Ovary (tissue), 9 donors: ENCODE measurements around the gene HAGH. TPM values are rescaled to one million over a fixed set of nuclear protein-coding genes. Genes with fewer than 3 reads are reported as not detected.

Source experiments
- DNase-seq, 5 donors: peaks; one replicate each; pipeline ENCODE4 v3.0.0-alpha.2; 2019 to 2020
- H3K27ac ChIP-seq, 2 donors: fragments of 200-600 bp; one replicate each; pipeline versions ENCODE4 v1.5.1 to v1.8.0; 2019 to 2022
- H3K27me3 ChIP-seq: fragments of 200-600 bp; one replicate; pipeline ENCODE4 v1.8.0; 2022
- H3K36me3 ChIP-seq: fragments of 200-600 bp; sonication (generic); one replicate; pipeline ENCODE4 v1.5.1; 2019
- H3K4me1 ChIP-seq: one replicate; pipeline ENCODE4 v1.8.1; 2013; ENCODE audit warnings: mild to moderate bottlenecking, moderate library complexity; ENCODE audit not compliant: insufficient read depth
- H3K4me3 ChIP-seq: fragments of 200-600 bp; sonication (generic); one replicate; pipeline ENCODE4 v1.5.1; 2017
- H3K9me3 ChIP-seq, 2 donors: fragments of 200-600 bp in 1 of 2; sonication (generic) in 1 of 2; one replicate each; pipeline versions ENCODE4 v1.5.1 to v1.8.1; 2013 to 2019; ENCODE audit warnings: mild to moderate bottlenecking in 1 of 2, moderate library complexity in 1 of 2
- CTCF ChIP-seq, 3 donors: fragments of 450-650 bp in 2 of 3; fragments of 200-600 bp in 1 of 3; IDR thresholded peaks; one replicate each; pipeline versions ENCODE4 v1.5.1 to v1.8.0; 2016 to 2022; ENCODE audit warnings: antibody characterized with exemption in 3 of 3, mild to moderate bottlenecking in 1 of 3
- EP300 ChIP-seq: sonication (generic); formaldehyde crosslinking; IDR thresholded peaks from one replicate; pipeline ENCODE4 v1.6.1; 2017; ENCODE audit warnings: antibody characterized with exemption
- POLR2A ChIP-seq: fragments of 450-650 bp; IDR thresholded peaks from one replicate; pipeline ENCODE4 v1.6.1; 2017; ENCODE audit warnings: antibody characterized with exemption, mild to moderate bottlenecking, moderate library complexity
- WGBS, 3 donors: extraction: QIAGEN DNeasy Blood & Tissue Kit in 1 of 3; methylation state at CpG; one replicate each; pipeline versions ENCODE4 v1.1.5 to v1.1.7; 2013 to 2017; 5-methylcytosine and 5-hydroxymethylcytosine counted together
- intact Hi-C, 4 donors: fragments of 100-400 bp; cut with DNase I; formaldehyde crosslinking; loops; one replicate each; pipeline versions ENCODE4 v1.11.0 to v1.15.1; 2022 to 2023
- polyA plus RNA-seq, 2 donors: library from polyadenylated mRNA; stranded (reverse); fragments of 200-250 nt in 1 of 2; fragments of 350-450 nt in 1 of 2; fragmentation: Illumina TruSeq in 1 of 2; extraction: RNeasy Lipid Tissue Mini Kit (QIAGEN cat#74804) in 1 of 2; gene quantifications; one replicate each; pipeline ENCODE4 v1.2.3, GENCODE V29; 2013 to 2014
- total RNA-seq, 7 donors: library from RNA; depleted of rRNA in 2 of 7; stranded (reverse); fragments of >200 nt in 2 of 7; fragmentation: NEBNext Ultra II Directional in 3 of 7; extraction: Animal tissue kit (Norgen Biotek cat#: 25700) in 3 of 7; gene quantifications; one replicate each; pipeline versions ENCODE4 v1.1.0 to v1.2.4, GENCODE V29; 2016 to 2023
- donor health status: DM: no; HTN: no; CAD: no; lungs with moderate emphysema.
- donor health status: DM: no; HTN: no; CAD: no.
- donor health status: Bipolar disorder and iron deficiency.
- donor health status: DM: yes; HTN: yes; CAD: no.
- donor health status: DM: no; HTN: no; CAD: no.
- donor health status: DM: yes; HTN: yes; CAD: no.

Gene HAGH
- total and polyA plus RNA-seq, 9 donors = 7.7 to 70.2 (median 37.0) TPM

GRCh38 chr16:1870365-1871082, 43.9 kb upstream of the HAGH start:
- 34 to 47% (median 40%) methylated on average over 9 of the region's 9 CpGs for WGBS, 3 donors
- DNase-seq = no peak
- intact Hi-C loops = no loop called here
- Histone ChIP-seq H3K4me1 (peaks cover 5% of the 10 kb centered on the region), H3K36me3 (no peaks in the 10 kb centered on the region), H3K27ac (no peak overlapping the region), H3K4me3 (no peak overlapping the region), H3K9me3 (peaks cover 0 to 3% of the 10 kb centered on the region in 2 donors), H3K27me3 (peaks cover 3% of the 10 kb centered on the region)
- no peak for TF ChIP-seq CTCF (IDR thresholded peaks at IDR 0.05)
- no peak for TF ChIP-seq EP300
- no peak for TF ChIP-seq POLR2A

DNA sequence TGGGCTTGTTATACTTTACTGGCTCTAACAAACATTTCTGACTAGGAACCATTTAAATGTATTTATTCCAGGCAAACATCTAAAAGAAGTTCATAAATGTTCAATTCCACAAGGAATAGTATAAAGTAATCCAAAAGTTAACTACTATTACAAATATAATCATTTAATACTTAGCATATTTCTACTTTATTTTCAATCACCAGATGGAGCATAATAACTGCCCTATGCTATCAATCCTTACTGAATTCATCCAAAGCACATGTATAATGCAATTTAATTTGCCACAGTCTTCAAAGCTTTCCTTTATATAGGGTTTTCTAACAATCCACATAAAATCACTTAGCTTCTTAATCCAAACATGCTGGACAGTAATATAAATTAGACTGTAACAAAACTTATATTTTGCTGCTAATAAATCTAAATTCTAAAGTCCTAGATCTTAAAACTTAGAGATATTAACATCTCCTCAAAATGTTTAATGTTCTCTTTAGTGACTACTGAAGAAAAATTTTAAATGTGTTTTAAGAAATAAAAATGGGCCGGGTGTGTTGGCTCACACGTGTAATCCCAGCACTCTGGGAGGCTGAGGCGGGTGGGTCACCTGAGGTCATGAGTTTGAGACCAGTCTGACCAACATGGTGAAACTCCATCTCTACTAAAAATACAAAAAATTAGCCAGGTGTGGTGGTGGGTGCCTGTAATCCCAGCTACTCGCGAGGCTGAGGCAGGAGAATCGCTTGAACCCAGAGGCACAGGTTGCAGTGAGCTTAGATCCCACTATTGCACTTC, 39.5 kb upstream of the HAGH start:
- TF ChIP-seq EP300 (no peak), CTCF (IDR thresholded peaks at IDR 0.05) (no peak), POLR2A (no peak)
- no peak overlapping the region for H3K4me3 ChIP-seq
- no peaks in the 10 kb centered on the region for H3K36me3 ChIP-seq
- H3K4me1 ChIP-seq = no peaks in the 10 kb centered on the region
- no peaks in the 10 kb centered on the region for H3K27me3 ChIP-seq
- intact Hi-C loops = loop anchor here in 1 of 4 donors (2.0 kb wide), 1 partner anchor 63 kb away; no protein-coding TSS in a partner anchor
- no peak for DNase-seq
- no peak overlapping the region for H3K27ac ChIP-seq
- WGBS, 3 donors = 57 to 73% (median 71%) methylated on average over 6 of the region's 6 CpGs
- H3K9me3 ChIP-seq = no peaks in the 10 kb centered on the region

GRCh38 chr16:1863681-1864460, 37.2 kb upstream of the HAGH start:
- TF ChIP-seq POLR2A = no peak
- TF ChIP-seq CTCF (IDR thresholded peaks at IDR 0.05) = peak in 2 of 3 donors; percentile 20 to 41
- no peak for DNase-seq
- H3K36me3 ChIP-seq = no peaks in the 10 kb centered on the region
- intact Hi-C loops = loop anchor here (2.0 to 5.0 kb wide), 3 partner anchors 53 to 65 kb away; partner anchors contain the start of gene HS3ST6 (in 1 of the 4)
- no peaks in the 10 kb centered on the region for H3K4me1 ChIP-seq
- H3K4me3 ChIP-seq = no peak overlapping the region
- no peak overlapping the region for H3K27ac ChIP-seq
- H3K27me3 ChIP-seq = no peaks in the 10 kb centered on the region
- no peaks in the 10 kb centered on the region for H3K9me3 ChIP-seq
- 13 to 18% (median 14%) methylated on average over 4 of the region's 4 CpGs for WGBS, 3 donors

DNA sequence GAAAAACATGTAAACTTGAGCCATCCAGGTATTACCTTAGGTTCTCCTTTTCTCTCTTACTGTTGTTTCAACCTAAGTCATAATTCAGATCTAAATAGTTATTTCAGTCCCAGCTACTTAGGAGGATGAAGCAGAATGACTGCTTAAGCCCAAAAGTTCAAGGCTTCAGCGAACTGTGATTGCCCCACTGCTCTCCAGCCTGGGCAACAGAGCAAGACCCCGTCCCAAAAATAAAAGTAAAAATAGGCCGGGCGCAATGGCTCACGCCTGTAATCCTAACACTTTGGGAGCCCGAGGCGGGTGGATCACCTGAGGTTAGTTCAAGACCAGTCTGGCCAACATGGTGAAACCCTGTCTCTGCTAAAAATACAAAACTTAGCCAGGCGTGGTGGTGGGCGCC, 35.8 kb upstream of the HAGH start:
- Histone ChIP-seq H3K36me3 (no peaks in the 10 kb centered on the region), H3K27me3 (no peaks in the 10 kb centered on the region), H3K27ac (no peak overlapping the region), H3K4me3 (no peak overlapping the region), H3K4me1 (no peaks in the 10 kb centered on the region), H3K9me3 (no peaks in the 10 kb centered on the region)
- intact Hi-C loops = loop anchor here in 3 of 4 donors (5.0 kb wide), 2 partner anchors 55 to 65 kb away; partner anchors contain the start of gene HS3ST6 (in 1 of the 3)
- TF ChIP-seq EP300 (no peak), POLR2A (no peak), CTCF (IDR thresholded peaks at IDR 0.05) (no peak)
- WGBS, 3 donors = 79 to 82% (median 79%) methylated on average over 9 of the region's 9 CpGs
- DNase-seq = no peak
